GM19193 (cell line): ENCODE results near the gene SLC35D1.

Source experiments
- POLR2A ChIP-seq: IDR thresholded peaks from 4 replicates; pipeline ENCODE4 v1.6.1; 2011; ENCODE audit not compliant: insufficient read depth, insufficient read length; ENCODE audit errors: extremely low read depth

The SLC35D1 gene

DNA sequence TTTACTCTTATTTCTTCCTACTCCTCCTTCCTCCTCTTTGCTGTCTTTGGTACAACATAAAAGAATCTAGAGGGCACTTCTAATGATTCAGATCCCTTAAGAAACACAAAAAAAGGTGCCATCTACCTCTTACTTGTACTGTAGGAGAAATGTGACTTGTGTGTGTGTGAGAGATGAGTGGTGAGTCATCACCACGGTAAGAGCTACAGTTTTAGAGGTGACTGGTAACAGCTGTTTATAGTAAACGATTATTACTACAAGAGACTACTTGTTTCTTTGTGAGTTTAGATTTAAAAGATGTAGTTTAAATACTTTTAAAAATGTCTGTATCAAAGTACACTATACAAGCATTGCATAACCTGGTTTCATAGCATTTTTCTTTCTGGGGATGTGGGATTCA lies 40.4 kb downstream of the SLC35D1 start:
- no peak for TF ChIP-seq POLR2A

GRCh38 chr1:67009792-67010191 lies 44.2 kb downstream of the SLC35D1 start:
- TF ChIP-seq POLR2A, result no peak

DNA sequence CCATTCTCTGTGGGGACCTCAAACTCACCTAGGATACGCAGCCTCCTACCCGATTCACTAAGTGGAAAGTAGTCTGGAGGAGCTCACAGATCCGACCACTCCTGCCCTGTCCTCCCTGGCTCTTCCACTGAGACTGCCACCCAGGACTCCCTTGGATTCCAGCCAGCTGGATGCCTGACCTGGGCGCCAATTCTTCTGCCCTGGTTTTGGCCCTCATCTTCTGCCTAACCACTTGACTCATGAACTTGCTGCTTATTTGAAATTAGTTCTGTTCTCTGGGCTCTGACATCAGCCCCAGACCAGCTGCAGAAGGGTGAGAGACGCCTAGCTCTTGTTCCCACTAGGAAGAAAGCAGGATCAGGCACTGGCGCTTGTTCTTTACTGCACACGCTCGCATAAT lies 48.9 kb downstream of the SLC35D1 start:
- no peak for TF ChIP-seq POLR2A

- no peak for TF ChIP-seq POLR2A
These were observed 49.8 kb downstream of the SLC35D1 start for GRCh38 chr1:67004176-67004575.

GRCh38 chr1:67001682-67002425 lies 52.1 kb downstream of the SLC35D1 start:
- TF ChIP-seq POLR2A, result no peak

DNA sequence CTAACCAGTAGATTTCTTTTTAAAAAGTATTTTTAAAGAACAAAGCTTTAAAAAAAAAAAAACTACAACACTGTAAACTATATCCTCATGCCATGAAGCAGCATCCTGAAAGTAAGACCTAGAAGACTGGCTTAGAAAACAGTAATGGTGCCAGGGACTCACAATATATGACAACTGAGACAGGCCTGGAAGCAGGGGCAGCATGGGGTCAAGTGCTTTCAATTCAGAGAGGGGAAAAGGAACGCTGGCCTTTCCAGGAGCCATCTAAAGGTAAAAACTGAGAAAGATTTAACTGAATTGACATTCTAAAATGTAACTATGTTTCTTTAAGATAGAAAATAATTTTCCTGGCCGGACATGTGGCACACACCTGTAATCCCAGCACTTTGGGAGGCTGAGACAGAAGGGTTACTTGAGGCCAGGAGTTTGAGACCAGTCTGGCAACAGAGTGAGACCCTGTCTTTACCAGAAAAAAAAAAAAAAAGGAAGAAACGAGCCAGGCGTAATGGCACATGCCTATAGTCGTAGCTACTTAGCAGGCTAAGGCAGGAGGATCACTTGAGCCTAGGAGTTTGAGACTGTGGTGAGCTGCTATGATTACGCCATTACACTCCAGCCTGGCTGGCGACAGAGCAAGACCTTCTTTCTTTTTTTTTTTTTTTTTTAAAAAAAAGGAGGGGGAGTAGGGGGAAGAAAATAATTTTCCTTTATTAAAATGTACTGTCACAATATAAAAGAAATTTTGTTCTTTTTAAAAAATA lies 54.1 kb downstream of the SLC35D1 start:
- no peak for TF ChIP-seq POLR2A

GRCh38 chr1:66998972-66999371 lies 55.0 kb downstream of the SLC35D1 start:
- TF ChIP-seq POLR2A, result no peak

DNA sequence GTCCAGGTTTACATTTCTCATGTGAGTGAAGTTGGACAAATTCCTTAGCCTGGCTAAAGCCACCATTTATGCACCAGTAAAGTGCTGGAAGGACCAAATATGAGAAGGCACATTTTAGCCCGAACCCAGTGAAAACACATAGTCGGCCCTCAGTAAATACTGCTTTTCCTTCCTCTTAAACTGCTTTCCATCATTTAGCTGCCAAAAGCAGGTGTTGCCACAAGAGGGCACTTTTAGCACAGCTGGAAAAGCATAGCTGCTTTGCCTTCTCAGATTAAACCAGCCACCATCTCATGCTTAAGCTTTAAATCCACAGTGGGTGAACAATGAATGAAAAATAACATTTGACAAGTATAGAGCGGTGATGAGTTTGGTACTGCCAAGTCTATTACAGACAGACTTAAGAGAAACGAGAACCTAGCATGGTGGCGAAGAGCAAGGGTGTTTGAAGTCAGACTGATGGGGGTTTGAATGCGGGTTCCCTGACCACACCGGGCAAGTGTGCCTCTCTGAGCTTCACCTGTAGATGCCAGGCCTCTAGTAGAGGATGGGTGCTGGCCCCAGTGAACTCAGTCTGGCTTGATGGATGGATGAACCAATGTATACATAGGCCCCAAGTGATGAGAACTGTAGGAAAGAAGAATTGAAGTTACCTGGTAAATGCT lies 57.8 kb downstream of the SLC35D1 start:
- TF ChIP-seq POLR2A, result no peak

GRCh38 chr1:66993076-66993475 lies 60.9 kb downstream of the SLC35D1 start:
- TF ChIP-seq POLR2A, result no peak

- TF ChIP-seq POLR2A, result no peak
These were observed 68.1 kb downstream of the SLC35D1 start for GRCh38 chr1:66985835-66986234.

DNA sequence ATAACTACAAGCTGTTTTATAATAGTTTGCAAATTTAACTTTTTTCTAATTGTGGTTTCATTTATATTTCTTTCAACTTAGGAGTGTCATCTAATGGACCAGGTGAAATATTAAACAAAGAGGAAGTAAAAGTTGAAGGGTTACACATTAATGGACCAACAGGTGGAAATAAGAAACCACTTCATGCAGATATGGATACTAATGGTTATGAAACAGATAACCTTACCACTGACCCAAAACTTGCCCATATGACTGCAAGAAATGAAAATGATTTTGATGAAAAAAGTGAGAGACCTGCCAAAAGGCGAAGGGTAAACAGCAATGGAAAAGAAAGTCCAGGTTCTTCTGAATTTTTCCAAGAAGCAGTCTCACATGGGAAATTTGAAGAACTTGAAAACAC lies 69.5 kb downstream of the SLC35D1 start:
- TF ChIP-seq POLR2A, result no peak

- no peak for TF ChIP-seq POLR2A
These were observed 71.2 kb downstream of the SLC35D1 start for GRCh38 chr1:66982561-66983260.

GRCh38 chr1:66981679-66982078 lies 72.3 kb downstream of the SLC35D1 start:
- TF ChIP-seq POLR2A, result no peak

- TF ChIP-seq POLR2A, result no peak
These were observed 73.1 kb downstream of the SLC35D1 start for GRCh38 chr1:66980745-66981367.

DNA sequence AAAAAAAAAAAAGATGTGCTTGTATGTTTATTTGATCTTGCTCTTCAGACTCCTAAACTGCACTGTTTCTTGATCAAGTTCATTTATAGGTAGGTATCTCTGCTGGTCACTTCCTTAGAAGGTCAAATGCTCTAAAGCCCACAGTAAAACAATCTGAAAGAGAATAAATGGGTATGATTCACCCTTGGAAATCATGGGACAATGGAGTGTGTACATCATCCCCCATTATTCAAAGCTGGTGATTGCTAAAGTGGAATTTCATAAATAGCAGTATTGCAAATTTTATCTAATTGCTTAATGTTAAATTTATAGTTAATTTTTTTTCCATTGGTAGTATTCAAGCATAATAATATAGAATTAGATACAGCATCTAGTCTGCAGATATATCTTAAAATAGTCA lies 75.7 kb downstream of the SLC35D1 start:
- TF ChIP-seq POLR2A, result no peak
